HTERT RPE-1 (cell line): Measurements from ENCODE around the gene MAJIN.
"Not testable (repeated sequence)": the region's sequence is repeated elsewhere in the genome, so short reads cannot be mapped to it uniquely, and the experiment has no call there.

Experiments
- in situ Hi-C: fragments of 300-500 bp; cut with MboI; formaldehyde crosslinking; loops from 4 replicates; pipeline ENCODE4 v1.14.3; 2020; ENCODE audit warnings: low sequenced_read_pairs

MAJIN gene

DNA sequence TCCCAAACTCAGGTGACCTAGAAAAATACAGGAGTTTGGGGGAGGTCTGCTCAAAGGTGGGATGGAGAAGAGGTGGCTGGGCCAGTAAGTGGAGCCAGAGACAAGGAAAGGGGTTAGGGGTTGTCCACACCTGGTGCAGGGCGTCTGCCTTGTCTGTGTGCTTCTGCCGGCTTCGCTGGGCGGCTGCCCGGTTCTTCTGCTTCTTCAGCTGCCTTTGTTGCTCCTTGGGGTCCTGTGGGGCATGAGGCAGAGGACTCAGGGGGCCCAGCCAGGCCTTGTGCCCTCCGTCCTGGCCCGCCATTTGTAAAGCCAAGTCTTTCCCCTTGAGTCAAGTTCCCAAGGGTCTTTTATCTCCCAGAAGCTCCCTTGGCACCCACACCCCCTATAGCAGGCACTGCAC lies 22.4 kb upstream of the MAJIN start:
- in situ Hi-C loops = no loop called here

DNA sequence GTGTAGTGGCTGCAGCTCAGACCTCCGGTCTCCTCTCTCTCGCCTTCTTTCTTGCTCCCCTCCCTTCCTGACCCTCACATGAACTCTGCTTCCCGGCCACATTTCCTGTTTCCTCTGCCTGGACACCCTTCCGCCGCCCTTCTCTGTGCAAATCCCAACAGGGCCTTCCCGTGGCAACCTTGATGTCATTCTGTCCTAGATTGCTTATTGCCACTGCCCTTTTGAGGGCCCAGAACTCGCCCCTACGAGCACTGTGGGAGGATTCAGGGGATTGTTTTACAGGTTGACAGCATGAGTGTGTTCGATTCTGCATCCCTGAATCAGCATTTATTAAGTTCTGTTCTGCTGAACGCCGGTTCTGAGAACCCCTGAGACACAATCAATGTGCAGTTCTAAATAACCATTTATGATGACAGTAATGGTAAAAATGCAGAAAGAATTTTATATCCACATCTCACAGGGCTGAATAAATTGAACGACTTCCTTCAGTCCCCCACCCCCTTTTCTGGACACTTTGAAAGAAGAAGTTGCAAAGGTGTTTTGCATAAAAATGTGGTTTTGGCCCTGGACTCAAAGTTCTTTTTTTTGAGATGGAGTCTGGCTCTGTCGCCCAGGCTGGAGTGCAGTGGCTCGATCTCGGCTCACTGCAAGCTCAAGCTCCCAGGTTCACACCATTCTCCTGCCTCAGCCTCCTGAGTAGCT lies 18.5 kb upstream of the MAJIN start:
- in situ Hi-C loops = no loop called here

DNA sequence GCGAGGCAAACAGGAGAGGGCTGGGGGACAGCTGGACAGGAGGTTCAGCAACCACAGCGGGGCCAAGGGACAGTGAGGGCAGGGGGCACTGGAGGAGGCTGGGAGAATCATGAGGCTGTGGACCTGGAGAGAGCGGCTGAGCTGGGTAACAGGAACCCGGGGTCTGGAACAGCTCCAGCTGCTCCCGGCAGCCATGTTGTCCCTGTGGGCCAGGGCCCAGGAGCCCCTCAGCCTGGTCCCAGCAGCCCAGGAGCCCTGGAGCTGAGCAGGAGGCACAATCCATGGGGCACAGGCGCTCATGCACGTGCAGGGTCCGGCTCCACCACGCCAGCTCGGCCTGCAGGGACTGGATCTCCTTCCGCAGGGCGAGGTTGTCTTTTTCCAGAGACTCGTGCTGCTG lies 17.5 kb upstream of the MAJIN start:
- in situ Hi-C loops = no loop called here

DNA sequence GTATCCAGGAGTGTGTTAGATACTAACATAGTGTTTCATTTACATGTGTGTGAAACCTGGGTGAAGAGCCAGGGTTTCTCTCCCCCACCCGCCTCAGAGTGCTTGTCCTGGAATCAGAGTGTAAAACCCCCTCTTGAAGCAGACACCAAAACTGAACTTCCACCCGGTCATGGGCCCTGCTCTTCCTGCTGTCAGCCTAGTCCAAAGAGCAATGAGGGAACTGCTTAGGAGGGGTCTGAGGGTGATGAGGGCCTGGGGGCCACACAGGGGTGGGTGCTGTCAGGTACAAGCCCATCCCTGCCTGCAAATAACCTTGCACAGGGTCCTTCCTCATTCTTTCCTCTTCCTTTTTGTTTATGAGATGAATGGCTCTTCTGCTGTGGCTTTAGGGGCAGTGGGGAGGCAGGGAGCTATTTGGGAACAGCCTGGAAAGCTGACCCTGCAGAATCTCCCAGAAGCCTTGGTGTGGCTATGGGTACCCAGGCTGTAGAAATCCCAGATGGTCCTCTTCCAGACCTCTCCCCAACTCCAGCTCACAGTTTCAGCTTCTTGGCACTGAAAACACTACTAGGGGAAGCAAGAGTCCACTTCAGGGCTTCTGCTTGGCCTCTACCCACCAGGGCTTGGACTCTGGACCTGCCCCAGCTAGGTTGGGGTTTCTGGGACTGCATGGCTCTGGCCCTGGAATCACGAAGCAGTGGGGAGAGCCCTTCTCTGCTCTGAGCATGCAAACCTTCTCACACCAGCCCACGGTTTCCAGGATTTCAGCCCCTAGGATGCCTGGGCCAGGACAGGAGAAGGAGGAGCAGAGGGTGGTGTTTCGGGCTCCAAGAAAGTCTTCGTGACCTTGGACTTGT lies 16.3 kb upstream of the MAJIN start:
- in situ Hi-C loops = no loop called here

DNA sequence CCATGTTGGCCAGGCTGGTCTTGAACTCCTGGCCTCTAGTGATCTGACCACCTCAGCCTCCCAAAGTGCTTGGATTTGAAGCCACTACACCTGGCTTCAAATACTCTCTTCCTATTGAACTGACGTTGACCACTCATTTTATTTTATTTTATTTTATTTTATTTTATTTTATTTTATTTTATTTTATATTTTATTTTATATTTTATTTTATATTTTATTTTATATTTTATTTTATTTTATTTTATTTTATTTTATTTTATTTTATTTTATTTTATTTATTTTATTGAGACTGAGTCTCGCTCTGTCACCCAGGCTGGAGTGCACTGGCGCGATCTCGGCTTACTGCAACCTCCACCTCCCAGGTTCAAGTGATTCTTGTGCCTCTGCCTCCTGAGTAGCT lies 11.4 kb upstream of the MAJIN start:
- in situ Hi-C loops = not testable (repeated sequence)

DNA sequence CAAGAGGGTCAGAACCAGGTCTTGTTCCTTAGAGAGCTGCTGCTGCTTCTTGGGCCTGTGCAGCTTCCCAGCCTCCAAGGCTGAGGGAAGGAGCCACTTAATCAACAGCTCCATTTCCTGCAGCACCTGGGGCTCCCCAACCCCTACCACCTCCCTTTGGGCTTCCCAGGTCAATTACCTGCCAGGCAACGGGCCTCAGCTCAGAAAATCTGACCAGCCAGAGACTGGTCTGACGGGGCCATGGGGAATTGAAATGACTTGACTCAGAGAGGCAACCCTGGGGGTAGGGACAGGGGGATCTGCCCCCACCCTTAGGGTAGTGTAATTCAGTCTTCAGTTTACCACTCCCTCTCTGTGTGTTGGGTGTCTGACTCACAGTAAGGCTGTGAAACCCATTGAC lies 4.7 kb upstream of the MAJIN start:
- in situ Hi-C loops = no loop called here

DNA sequence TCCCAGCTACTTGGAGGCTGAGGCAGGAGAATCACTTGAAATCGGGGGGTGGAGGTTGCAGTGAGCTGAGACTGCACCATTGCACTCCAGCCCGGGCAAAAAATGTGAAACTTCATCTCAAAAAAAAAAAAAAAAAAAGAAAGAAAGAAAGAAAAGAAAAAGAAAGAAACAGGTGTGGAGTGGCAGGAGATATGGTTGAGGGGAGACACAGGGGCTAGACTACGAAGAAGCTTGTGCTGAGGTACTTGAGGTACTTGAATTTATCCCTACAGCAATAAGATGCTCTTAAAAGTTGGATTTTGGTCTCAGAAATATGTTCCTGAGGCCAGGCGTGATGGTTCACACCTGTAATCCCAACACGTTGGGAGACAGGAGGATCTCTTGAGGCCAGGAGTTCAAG lies 2.2 kb upstream of the MAJIN start:
- in situ Hi-C loops = no loop called here

DNA sequence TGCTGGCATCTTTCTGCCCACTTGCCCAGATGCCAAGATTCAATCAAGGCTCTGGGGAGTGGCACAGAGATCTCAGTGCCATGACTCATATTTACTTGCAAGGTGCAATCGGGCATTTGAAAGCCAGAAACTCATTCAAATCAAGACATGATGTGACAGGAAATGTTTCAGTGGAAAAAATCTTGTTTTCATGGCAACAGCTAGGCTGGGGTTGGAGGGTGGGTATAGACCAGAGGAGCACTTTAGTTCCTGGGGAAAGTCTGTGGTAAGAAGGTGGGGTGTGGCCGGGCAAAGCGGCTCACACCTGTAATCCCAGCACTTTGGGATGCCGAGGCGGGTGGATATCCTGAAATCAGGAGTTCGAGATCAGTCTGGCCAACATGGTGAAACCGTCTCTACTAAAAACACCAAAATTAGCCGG lies 1.2 kb downstream of the MAJIN start:
- in situ Hi-C loops = no loop called here

DNA sequence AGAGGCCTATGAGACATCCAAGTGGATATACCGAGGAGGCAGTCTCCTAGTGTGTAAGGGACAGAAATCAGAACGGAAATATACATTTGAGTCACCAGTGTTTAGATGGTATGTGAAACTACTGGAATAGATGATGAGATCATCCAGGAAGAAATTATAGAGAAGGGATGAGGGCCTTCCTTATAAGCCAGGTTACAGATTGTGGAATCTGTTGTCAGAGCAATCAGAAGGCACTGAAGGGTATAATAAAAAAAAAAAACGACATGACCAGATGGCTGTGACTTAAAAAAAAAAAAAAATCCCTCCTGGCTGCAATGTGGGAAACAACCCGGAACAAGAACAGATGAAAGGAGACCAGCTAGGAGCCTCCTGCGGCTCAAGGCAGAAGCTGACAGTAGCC lies 2.7 kb downstream of the MAJIN start:
- in situ Hi-C loops = no loop called here

DNA sequence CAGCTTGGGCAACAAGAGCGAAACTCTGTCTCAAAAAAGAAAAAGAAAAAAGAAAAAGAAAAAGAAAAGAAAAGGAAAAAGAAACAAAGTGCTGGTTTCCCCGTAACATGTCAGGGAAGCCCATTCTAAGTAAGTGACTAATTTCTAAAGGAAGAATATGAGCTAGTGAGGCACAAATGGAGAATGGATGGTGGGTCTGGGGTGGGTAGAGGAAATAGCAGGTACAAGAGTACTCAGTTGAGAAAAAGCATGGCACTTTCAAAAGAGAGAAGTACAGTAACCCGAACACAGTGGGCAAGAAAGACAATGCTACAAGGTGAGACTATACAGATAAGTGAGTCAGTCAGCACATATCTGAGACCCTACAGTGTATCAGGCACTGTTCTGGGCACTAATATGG lies 4.5 kb downstream of the MAJIN start:
- in situ Hi-C loops = no loop called here

DNA sequence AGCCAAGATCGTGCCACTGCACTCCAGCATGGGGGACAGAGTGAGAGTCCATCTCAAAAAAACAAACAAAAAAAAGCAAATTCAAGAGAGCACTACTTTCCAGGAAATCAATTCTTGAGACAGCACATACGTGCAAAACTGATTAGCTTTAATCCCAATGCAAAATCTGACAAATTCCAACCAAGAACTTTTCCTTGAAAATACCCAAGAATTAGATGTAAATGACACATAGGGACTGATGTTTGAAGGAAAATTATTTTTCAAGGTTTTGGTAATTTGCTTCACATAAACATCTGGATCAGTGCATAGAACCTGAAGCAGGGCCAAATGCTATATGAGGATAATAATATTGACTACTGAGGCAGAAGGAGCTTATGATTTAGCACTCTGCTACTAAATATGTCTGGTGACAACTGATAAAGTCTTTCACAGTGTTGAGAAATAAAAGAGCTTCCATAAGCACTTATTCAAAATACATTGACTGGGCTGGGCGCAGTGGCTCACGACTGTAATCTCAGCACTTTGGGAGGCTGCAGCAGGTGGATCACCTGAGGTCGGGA lies 8.8 kb downstream of the MAJIN start:
- in situ Hi-C loops = no loop called here

DNA sequence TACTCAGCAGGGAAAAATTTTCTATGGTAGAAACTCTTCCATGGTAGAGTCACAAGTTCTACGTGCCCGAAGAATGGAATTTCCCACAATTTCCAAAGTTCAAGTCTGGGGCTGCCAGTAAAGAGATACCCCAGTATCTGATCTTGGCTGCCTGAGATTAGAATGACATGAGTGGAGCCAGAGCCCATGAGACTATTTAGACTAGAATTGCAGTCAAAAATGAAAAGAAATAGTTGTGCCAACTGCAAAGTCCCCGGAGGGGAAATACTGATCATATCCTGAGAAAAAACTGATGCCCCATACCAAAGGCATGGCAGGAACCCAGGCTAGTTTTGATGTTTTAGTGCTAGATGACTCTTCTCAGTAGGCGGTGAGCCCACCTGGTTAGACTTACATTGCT lies 11.2 kb downstream of the MAJIN start:
- in situ Hi-C loops = no loop called here

DNA sequence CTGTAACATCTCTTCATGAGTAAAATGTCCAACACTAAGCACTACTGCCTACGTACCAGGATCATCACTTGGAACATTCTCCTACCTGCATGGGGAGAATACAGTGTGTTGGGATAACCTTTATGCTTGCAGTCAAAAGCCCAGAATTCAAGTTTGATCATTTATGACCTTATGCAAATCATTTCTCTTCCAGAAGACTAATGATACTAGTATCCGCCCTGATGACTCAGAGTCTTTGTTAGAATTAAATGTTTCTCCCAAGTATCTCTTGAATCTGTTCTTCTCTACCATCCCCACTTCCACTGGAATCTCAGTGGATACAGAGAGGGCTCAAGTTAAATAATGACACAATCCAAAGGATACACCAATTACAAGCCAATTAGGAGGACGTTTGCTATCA lies 12.4 kb downstream of the MAJIN start:
- in situ Hi-C loops = no loop called here

DNA sequence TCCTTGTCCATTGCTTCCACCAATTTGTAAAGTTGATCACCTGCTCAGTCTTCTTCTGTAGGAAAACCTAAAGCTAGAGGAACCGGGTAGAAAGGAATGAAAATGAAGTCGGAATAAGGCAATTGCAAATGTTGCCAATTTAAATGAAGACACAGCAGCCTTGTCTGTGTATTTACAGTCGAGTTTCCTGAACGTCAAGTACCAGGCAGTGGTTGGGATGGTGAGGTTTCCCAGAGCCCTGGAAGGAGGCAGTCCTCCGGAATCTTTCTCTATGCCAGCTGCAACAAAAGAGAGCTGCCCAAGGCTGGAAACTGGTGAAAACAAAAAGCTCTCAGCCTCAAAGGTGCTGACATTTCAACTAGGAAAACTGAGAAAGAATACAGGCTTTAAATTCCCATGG lies 17.7 kb downstream of the MAJIN start:
- in situ Hi-C loops = no loop called here

DNA sequence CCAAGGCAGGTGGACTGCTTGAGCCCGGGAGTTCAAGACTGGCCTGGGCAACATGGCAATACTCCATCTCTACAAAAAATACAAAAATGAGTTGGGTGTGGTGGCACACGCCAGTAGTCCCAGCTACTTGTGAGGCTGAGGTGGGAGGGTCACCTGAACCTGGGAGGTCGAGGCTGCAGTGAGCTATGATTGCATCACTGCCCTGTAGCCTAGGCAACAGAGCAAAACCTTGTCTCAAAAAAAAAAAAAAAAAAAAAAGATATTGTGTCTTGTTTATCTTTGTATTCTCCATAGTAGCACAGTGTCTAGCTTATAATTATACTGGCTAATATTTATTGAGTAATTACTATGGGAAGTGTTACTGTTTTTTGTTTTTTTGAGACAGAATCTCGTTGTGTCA lies 20.4 kb downstream of the MAJIN start:
- in situ Hi-C loops = no loop called here

DNA sequence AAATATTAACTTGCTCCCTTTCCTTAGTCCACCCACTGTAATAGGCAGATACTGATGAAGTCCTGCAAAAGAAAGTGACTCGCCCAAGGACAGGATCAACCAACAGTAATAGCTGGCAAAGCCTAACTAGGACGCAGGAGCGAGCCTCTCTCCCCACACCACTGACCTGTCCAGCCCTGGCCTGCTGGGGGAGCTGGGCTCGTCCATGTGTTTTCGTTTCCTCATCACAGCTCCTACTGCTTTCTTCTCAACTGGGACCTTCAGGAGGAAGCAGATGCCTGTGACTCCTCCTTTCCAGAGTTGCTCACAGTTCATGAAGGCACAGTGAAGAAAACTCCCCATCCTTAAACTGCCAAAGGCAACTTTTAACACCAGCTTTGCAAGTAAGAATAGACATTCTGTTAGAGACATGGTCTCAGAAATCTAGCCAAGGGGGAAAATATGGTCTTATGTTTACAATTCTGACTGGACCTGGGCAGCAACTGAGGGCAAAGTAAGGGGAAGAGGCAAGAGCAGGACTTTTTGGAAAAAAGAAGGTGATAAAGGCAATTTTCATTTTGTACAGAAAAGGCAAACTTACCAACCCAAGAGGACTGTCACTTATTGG lies 24.6 kb downstream of the MAJIN start:
- in situ Hi-C loops = no loop called here

DNA sequence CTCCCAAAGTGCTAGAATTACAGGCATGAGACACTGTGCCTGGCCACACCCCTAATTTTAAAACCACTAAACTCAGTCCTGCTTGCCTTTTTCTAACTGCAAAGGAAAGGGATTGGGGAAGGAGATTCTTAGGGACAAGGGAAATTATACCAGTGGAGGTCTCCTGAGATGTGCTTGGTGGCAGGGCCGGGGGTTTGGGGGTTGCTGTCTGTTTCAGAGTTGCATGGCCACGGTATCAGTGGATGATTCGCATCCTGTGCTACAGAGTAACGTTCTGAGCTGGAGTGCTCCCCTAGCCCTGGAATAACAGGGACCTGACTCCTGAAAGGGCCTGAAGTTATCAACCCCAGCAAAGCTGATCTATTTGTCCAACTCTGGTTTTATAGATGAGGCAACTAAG lies 35.4 kb downstream of the MAJIN start:
- in situ Hi-C loops = no loop called here

DNA sequence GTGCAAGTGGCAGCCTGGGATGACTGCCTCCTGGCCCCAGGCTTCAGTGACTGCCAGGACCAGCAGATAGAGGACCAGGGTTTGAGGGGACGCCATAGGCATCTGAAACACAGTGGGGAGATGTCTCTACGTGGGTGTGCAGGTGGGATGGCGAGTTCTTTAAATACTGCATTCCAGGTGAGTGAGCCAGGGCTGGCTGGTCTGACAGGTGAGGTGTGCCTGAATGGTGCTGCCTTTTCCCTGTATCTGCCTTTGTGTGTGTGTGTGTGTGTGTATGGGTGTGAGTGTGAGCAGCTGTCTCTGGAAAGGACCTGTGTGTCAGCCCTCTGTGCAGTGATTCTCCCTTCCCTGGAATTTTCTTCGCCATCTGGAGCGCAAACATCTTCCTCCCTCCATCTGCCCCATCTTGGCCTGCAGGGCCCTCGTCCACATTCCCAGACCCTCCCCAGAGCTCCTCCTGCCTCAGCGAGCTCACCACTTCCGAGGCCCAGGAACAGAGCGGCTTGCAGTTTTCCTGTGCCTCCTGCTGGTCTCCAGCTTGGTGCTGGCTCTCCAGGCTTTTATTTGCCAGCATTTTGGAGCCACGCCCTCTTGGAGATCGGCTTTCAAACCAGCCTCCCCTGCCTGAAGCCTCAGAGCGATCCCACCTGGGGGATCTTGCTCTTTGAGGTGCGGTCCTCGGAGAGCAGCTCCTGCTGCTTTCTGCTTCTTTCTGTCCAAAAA lies 36.4 kb downstream of the MAJIN start, which contains the start of gene GPHA2:
Gene GPHA2, minus strand, starts transcription at position 535 of the 723 bp plus-strand sequence. Its CDS starts 433 bp downstream, at position 102.
- in situ Hi-C loops = no loop called here

DNA sequence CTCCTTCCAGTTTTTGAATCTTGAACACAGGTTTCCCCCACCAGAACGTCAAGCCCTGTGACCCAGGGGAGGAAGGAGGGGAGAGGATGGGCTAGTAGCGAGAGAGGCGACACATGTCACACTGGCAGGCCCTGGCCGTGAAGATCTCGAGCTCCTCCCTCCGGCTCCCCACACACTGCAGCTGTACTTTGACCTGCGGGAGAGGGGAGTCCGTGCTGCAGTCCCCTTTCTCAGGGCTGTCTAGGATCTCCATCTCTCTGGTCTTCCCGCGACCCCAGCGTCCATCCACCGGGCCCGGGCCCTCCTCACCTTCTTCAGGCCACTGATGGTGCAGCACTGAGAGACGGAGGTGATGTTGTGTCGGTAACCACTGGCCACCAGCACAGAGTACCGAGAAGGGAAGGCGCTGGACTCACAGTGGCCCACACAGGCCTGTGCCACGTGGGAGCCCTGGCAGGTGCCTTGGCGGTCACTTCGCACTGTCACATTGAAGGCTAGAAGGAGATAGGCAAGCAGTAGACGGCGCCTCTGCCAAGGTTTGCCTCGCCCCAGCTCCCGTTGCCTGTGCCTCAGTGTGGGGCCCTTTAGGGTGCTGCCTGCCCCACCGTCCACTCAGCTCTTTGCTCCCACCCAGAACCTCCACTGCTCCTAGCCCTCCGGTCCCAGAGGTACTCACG lies 37.1 kb downstream of the MAJIN start:
- in situ Hi-C loops = no loop called here

DNA sequence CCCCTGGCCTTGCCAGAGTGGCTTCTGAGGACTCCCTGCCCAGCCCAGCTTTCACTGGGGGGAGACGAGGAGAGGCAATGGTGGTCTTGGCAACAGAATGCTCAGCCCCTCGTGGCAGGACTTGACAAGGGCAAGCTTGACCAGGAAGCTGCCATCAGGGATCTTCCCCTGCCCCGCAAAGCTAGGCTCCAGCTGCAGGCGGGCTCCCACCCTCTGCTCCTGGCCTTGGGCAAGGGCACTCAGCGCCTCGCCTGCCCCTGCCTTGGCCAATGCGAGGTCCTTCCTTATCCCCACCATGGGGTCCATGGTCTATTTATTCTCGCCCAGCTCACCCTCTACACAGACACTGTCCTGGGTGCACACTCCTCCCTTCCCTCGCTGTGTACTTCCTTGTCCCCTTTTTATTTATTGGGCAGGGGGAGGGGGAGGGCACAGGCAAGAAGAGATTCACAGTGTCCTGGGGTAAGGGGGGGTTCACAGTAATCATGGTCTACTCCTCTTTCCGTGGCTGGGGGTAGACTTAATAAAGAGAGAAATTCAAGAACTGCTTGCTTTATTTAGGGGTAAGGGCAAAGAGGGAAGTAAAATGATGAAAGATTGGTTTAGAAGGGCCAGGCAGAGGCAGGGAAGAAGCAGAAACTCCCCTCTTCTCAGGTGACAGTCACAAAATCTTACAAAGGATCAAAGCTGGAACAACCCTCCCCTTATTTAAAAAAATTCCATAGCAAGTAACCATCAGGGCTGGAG lies 37.8 kb downstream of the MAJIN start:
- in situ Hi-C loops = no loop called here
